Stimulated activated naive CD4-positive, alpha-beta T cell (primary cell): ENCODE data around the gene ACTR1A.
A peak's percentile ranks its signal among the peaks of the same experiment; 100 is the strongest.

Experiments
- DNase-seq, 6 experiments: peaks; one replicate each; lab custom pipeline; 2025; lab: John Stamatoyannopoulos, UW

ACTR1A gene

GRCh38 chr10:102485093-102485784 lies 17.3 kb downstream of the ACTR1A start:
- DNase-seq = no peak

DNA sequence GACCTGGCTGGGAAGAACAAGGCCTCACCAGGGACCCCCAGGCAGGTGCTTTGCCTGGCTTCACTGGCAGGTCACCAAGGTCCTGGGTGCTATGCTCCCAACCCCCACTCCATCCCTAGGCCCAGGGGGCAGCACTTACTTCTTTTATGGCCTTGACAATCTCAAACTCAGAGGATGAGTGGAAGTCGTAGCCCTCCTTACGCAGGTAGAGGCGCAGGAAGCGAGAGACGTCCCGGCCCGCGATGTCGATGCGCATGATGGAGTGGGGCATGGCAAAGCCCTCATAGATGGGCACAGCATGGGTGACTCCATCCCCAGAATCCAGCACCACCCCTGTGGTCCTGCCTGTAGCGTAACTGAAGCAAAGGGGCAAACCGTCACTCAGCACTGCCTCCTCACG lies 18.5 kb downstream of the ACTR1A start:
- no peak for DNase-seq

DNA sequence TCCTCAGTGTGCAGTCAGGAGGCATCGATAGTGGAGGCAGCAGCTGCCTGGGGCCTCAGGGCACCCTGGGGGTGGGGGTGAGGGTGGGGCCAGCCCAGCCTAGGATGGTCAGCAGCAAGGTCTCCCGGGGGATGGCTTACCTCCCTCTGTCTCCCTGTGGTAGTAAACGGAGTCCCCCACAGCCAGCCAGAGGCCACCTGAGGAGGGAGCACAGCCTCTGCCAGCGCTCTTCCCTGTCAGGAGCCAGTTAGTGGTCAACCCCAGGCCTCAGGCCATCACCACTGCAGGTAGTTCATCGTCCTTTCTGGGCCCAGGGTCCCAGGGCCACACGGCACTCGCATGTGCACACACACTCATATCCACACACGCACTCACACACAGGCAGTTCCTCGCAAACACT lies 22.1 kb downstream of the ACTR1A start:
- DNase-seq = no peak

- no peak for DNase-seq
Measured at GRCh38 chr10:102479651-102480050, 22.9 kb downstream of the ACTR1A start.

DNA sequence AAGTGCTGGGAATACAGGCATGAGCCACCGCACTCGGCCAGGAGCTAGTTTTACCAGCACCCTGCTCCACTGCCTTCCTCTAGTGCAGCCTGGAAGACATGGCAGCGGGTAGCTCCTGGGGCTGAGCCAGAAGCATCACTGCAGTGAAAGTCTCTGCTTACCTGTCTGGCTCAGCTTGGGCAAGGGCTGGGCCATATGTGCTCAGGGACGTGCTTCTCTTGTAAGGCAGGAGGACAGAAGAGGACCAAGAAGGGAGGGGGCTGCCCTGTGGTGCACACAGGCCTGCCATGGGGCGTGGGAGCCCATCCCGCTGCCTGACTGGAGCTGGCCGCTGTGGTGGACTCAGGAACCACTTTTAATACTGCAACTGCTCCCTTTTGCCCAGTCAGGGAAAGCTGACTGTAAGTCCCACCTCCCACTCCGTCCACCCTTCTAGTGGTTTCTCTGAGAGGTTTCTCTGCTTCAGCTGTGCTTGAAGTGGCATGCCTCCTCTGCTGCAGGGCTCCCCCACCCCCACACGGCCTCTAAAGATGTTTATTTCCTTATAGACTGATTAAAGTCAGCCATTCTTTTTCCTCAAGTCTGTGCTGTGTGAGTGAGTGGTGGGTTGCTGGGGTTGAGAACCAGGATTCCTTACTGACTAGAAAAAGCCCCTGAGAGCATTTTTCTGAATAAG lies 25.9 kb downstream of the ACTR1A start:
- peak in 3 of 6 experiments; percentile 11 to 18 (median 12) for DNase-seq

GRCh38 chr10:102475451-102476040 lies 27.0 kb downstream of the ACTR1A start:
- DNase-seq = no peak

GRCh38 chr10:102473445-102474331 lies 28.8 kb downstream of the ACTR1A start:
- DNase-seq = peak in 5 of 6 experiments; percentile 12 to 45 (median 15)

- no peak for DNase-seq
Measured at GRCh38 chr10:102470579-102471546, 31.6 kb downstream of the ACTR1A start.

GRCh38 chr10:102468683-102469082 lies 33.8 kb downstream of the ACTR1A start:
- DNase-seq = no peak

DNA sequence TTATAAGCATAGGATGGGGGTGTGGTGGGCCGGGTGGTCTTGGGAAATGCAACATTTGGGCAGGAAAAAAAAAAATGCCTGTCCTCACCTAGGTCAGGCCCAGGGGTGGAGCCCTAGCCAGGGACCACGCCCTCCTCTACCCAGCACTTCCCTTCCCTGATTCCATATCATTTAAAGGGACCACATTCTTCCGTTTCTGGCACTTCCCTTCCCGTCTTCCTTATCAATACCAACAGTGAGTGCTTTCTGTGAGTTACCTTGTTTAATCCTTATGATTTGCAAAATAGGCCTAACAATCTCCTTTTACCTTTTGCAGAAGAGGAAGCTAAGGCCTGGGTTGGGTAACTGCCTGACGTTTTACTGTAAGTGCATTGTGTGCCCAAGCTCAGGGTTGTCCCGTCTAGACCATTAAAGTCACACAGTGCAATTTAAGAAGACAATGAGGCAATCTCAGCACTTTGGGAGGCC lies 34.5 kb downstream of the ACTR1A start:
- DNase-seq = no peak

GRCh38 chr10:102467318-102467717 lies 35.2 kb downstream of the ACTR1A start:
- no peak for DNase-seq

DNA sequence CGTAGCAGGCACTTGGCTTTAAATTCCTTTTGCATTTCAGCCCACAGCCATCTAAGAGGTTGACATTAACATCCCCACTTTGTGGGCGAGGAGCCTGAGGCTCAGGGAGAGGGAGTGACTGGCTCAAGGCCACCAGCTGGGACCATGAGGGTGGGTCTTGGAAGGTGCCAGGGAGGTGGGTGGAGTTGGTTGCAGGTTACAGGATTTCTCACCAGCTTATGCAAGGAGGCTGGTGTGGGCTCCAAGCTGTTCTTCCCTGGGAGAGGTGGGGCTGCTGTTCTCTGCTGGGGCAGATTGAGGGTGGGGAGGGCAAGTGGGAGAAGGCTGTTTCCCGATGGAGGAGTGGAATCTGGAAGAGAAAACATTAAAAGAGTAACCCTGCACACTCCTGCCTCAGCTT lies 37.0 kb downstream of the ACTR1A start:
- DNase-seq = no peak

GRCh38 chr10:102463983-102464382 lies 38.5 kb downstream of the ACTR1A start:
- no peak for DNase-seq

- no peak for DNase-seq
Measured at GRCh38 chr10:102462512-102463054, 39.9 kb downstream of the ACTR1A start.

DNA sequence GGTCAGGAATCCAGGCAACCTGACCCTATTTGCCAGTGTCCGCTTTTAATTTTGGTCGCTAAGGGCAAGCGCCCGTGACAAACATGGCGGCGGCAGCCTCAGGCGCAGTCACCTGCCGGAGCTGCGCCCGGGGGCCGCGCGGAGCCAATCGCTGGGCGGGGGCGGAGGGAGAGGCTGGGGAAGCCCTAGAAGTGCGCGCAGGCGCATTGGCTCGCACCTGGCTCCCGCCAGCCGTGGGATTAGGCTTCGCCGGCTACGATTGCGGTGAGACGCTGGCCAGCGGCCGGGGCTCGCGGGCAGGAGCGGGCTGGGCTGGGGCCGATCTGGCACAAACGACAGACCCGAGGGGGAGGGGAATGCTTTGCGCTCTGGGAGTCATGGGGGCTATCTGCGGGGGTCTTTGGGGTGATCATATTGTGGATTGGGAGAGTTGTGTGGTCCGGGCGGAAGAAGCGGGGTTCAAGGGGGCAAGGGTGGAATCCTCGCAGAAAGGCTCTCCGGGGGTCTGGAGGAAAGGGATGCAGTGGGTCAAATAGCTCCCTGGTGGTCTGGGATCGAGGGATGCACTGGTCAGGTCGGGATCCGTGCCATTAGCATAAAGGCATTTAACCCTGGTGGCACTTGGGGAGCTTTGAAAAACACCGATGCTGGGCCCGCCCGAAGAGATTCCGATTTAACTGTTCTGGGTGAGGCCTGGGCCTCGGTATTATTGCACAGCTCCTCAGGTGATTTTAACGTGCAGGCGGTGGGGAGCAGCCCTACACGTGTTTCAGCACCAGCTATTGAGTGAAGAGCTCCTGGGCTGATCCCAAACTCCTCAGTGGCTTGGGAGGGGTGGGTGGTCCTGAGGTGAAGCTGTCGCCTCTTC lies 41.1 kb downstream of the ACTR1A start:
- peak; percentile 78 to 91 (median 90) for DNase-seq

DNA sequence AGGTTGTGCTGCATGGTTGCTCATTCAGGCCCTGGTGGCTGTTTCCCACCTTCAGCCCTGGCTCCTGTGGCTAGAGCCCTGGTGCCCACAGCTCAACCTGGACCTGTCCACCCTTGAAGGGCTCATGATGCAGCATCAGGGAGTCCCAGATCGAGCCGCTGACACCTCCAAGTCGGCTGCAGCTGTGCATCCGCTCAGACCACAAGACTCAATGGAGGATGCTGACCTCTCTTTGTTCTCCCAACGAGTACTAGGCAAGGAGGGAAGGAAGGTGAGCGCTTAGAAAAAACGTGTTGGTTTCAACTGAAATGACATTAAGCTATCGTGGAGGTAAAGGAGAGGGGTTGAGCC lies 41.7 kb downstream of the ACTR1A start:
- no peak for DNase-seq

- no peak for DNase-seq
Measured at GRCh38 chr10:102458656-102459055, 43.9 kb downstream of the ACTR1A start.

GRCh38 chr10:102457591-102458150 lies 44.8 kb downstream of the ACTR1A start:
- no peak for DNase-seq

DNA sequence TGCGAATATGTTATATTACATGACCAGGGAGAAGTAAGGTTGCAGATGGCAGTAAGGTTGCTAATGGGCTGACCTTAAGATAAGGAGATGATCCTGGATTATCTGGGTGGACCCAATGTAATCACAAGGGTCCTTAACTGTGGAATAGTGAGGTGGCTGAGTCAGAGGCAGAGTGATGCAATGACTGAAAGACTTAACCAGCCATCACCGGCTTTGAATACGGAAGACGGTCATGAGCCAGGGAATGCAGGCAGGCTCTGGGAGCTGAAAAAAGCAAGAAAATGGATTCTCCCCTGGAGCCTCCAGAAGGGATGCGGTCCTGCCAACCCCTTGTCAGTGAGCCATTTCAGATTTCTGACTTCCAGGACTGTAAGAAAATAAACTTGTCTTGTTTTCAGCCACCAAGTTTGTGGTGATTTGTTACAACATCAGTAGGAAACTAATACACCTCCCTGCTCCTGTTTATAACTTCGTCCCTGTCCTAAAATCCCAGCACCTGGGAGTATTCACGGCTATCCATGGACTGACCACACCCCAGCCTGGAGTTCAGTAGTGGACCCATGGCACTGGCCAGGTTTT lies 46.5 kb downstream of the ACTR1A start:
- DNase-seq = no peak
